ENCODE results near the gene ZNF385C.

The ZNF385C gene

DNA sequence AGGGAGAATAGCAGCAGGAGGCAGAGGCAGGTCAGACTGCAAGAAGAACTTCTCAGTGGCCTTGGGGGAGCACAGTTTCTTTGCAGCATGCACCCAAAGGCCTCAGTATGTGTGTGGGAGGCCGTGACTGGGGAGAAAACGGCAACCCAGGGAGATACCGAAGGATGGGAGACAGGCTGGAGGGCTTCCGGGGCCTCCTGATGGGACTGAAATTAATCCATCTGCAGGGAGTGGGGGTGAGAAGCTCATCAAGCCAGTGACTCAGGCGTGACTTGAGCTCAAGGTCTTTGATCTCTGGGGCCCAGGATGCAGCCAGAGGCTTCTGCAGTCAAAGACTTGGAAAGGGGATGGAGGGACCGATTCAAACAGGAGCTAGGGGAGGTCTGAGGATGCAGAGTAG, 42.8 kb downstream of the ZNF385C start:
- WGBS (ENCODE audit: extremely low coverage, insufficient coverage, low lambda C conversion rate) = no CpG with 5 or more reads among the region's 6 CpGs

GRCh38 chr17:42055027-42055426, 43.2 kb downstream of the ZNF385C start:
- no CpG with 5 or more reads among the region's 3 CpGs for WGBS (ENCODE audit: extremely low coverage, insufficient coverage, low lambda C conversion rate)
- peaks cover 2% of the 10 kb centered on the region for H3K4me1 ChIP-seq (ENCODE audit: control insufficient read depth, low read depth, low read length)

More for the DNA sequence above, 42.8 kb downstream of the ZNF385C start:
- Histone ChIP-seq H2BK120ac (ENCODE audit: low read depth, low read length) (no peak overlapping the region), H2AK5ac (ENCODE audit: low read length) (no peak overlapping the region), H3K79me2 (ENCODE audit: control insufficient read depth, insufficient read depth, low read length) (no peaks in the 10 kb centered on the region), H3K4me1 (ENCODE audit: control insufficient read depth, low read depth, low read length) (peaks cover 2% of the 10 kb centered on the region), H2BK5ac (ENCODE audit: low read length) (no peak overlapping the region), H3K23ac (ENCODE audit: low read length) (no peak overlapping the region), H3K79me1 (ENCODE audit: low read length) (no peaks in the 10 kb centered on the region), H3K4ac (ENCODE audit: low read depth, low read length) (no peak overlapping the region), H3K27ac (ENCODE audit: low read depth, low read length) (no peak overlapping the region), H3K18ac (ENCODE audit: low read length) (no peak overlapping the region), H3K36me3 (ENCODE audit: control insufficient read depth, insufficient read depth, low read length) (no peaks in the 10 kb centered on the region), H3K56ac (ENCODE audit: low read length) (no peak overlapping the region), H3K27me3 (ENCODE audit: insufficient read depth, low read length, poor library complexity) (no peaks in the 10 kb centered on the region), H4K8ac (ENCODE audit: low read depth, low read length) (no peak overlapping the region), H3K4me3 (ENCODE audit: low read length) (no peak overlapping the region), H3K4me2 (ENCODE audit: low read length) (no peak overlapping the region), H2BK15ac (replicated peaks; ENCODE audit: low read depth) (no peak overlapping the region), H4K5ac (ENCODE audit: low read length) (no peak overlapping the region), H3K9ac (ENCODE audit: low read length) (no peak overlapping the region)
- no peak for DNase-seq

GRCh38 chr17:42053731-42054500, 44.4 kb downstream of the ZNF385C start:
- Histone ChIP-seq H4K5ac (ENCODE audit: low read length) (no peak overlapping the region), H3K4me2 (ENCODE audit: low read length) (no peak overlapping the region), H2AK5ac (ENCODE audit: low read length) (no peak overlapping the region), H2BK15ac (replicated peaks; ENCODE audit: low read depth) (no peak overlapping the region), H3K27me3 (ENCODE audit: insufficient read depth, low read length, poor library complexity) (no peaks in the 10 kb centered on the region), H3K36me3 (ENCODE audit: control insufficient read depth, insufficient read depth, low read length) (no peaks in the 10 kb centered on the region), H3K4me3 (ENCODE audit: low read length) (no peak overlapping the region), H3K56ac (ENCODE audit: low read length) (no peak overlapping the region), H3K9ac (ENCODE audit: low read length) (no peak overlapping the region), H3K4me1 (ENCODE audit: control insufficient read depth, low read depth, low read length) (peaks cover 2% of the 10 kb centered on the region), H3K79me1 (ENCODE audit: low read length) (no peaks in the 10 kb centered on the region), H3K18ac (ENCODE audit: low read length) (no peak overlapping the region), H2BK120ac (ENCODE audit: low read depth, low read length) (no peak overlapping the region), H4K8ac (ENCODE audit: low read depth, low read length) (no peak overlapping the region), H3K4ac (ENCODE audit: low read depth, low read length) (no peak overlapping the region), H3K27ac (ENCODE audit: low read depth, low read length) (no peak overlapping the region), H2BK5ac (ENCODE audit: low read length) (no peak overlapping the region), H3K23ac (ENCODE audit: low read length) (no peak overlapping the region), H3K79me2 (ENCODE audit: control insufficient read depth, insufficient read depth, low read length) (no peaks in the 10 kb centered on the region)
- DNase-seq = no peak
- no CpG with 5 or more reads among the region's 12 CpGs for WGBS (ENCODE audit: extremely low coverage, insufficient coverage, low lambda C conversion rate)

More at GRCh38 chr17:42055027-42055426, 43.2 kb downstream of the ZNF385C start:
- no peak overlapping the region for H4K5ac ChIP-seq (ENCODE audit: low read length)
- no peak for DNase-seq
- no peak overlapping the region for H3K4me3 ChIP-seq (ENCODE audit: low read length)
- H2BK120ac ChIP-seq (ENCODE audit: low read depth, low read length) = no peak overlapping the region
- no peak overlapping the region for H3K4me2 ChIP-seq (ENCODE audit: low read length)
- H3K79me1 ChIP-seq (ENCODE audit: low read length) = no peaks in the 10 kb centered on the region
- H3K23ac ChIP-seq (ENCODE audit: low read length) = no peak overlapping the region
- H3K4ac ChIP-seq (ENCODE audit: low read depth, low read length) = no peak overlapping the region
- no peaks in the 10 kb centered on the region for H3K36me3 ChIP-seq (ENCODE audit: control insufficient read depth, insufficient read depth, low read length)
- H4K8ac ChIP-seq (ENCODE audit: low read depth, low read length) = no peak overlapping the region
- H3K9ac ChIP-seq (ENCODE audit: low read length) = no peak overlapping the region
- no peak overlapping the region for H2BK5ac ChIP-seq (ENCODE audit: low read length)
- H3K79me2 ChIP-seq (ENCODE audit: control insufficient read depth, insufficient read depth, low read length) = no peaks in the 10 kb centered on the region
- no peak overlapping the region for H3K56ac ChIP-seq (ENCODE audit: low read length)
- no peak overlapping the region for H3K18ac ChIP-seq (ENCODE audit: low read length)
- H2BK15ac ChIP-seq (replicated peaks; ENCODE audit: low read depth) = no peak overlapping the region
- no peak overlapping the region for H3K27ac ChIP-seq (ENCODE audit: low read depth, low read length)
- no peak overlapping the region for H2AK5ac ChIP-seq (ENCODE audit: low read length)
- H3K27me3 ChIP-seq (ENCODE audit: insufficient read depth, low read length, poor library complexity) = no peaks in the 10 kb centered on the region

DNA sequence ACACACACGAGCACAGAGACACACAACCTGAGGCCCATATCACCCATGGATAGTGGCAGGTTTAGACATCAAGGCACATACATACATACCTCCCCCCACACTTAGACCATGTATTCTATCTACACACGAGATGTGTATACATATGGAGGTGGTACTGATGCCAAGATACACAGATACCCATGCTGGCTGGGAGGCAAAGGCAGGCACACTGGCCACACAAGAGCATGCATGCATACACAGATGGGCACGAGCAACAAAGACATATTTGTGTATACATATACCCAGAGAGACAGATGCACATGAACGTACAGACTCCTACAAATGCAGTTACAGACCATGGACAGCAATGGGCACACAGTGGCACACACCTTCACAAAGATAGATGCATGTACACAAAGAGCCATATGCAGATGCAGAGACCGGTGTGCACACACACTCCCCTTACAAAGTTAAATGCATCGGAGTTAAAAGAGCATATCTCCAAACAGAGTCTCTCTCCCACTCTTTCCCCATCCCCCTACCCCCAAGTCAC, 45.9 kb downstream of the ZNF385C start:
- no peaks in the 10 kb centered on the region for H3K79me1 ChIP-seq (ENCODE audit: low read length)
- H3K27ac ChIP-seq (ENCODE audit: low read depth, low read length) = no peak overlapping the region
- H3K9ac ChIP-seq (ENCODE audit: low read length) = no peak overlapping the region
- H3K18ac ChIP-seq (ENCODE audit: low read length) = no peak overlapping the region
- no peak overlapping the region for H3K4me3 ChIP-seq (ENCODE audit: low read length)
- H3K36me3 ChIP-seq (ENCODE audit: control insufficient read depth, insufficient read depth, low read length) = no peaks in the 10 kb centered on the region
- H3K4me2 ChIP-seq (ENCODE audit: low read length) = no peak overlapping the region
- H3K4me1 ChIP-seq (ENCODE audit: control insufficient read depth, low read depth, low read length) = peaks cover 2% of the 10 kb centered on the region
- no peak overlapping the region for H2BK5ac ChIP-seq (ENCODE audit: low read length)
- no peaks in the 10 kb centered on the region for H3K79me2 ChIP-seq (ENCODE audit: control insufficient read depth, insufficient read depth, low read length)
- H4K5ac ChIP-seq (ENCODE audit: low read length) = no peak overlapping the region
- H2AK5ac ChIP-seq (ENCODE audit: low read length) = no peak overlapping the region
- no CpG with 5 or more reads among the region's 6 CpGs for WGBS (ENCODE audit: extremely low coverage, insufficient coverage, low lambda C conversion rate)
- no peak overlapping the region for H4K8ac ChIP-seq (ENCODE audit: low read depth, low read length)
- DNase-seq = no peak
- no peak overlapping the region for H3K56ac ChIP-seq (ENCODE audit: low read length)
- H2BK15ac ChIP-seq (replicated peaks; ENCODE audit: low read depth) = no peak overlapping the region
- H2BK120ac ChIP-seq (ENCODE audit: low read depth, low read length) = no peak overlapping the region
- H3K23ac ChIP-seq (ENCODE audit: low read length) = no peak overlapping the region
- no peaks in the 10 kb centered on the region for H3K27me3 ChIP-seq (ENCODE audit: insufficient read depth, low read length, poor library complexity)
- no peak overlapping the region for H3K4ac ChIP-seq (ENCODE audit: low read depth, low read length)

DNA sequence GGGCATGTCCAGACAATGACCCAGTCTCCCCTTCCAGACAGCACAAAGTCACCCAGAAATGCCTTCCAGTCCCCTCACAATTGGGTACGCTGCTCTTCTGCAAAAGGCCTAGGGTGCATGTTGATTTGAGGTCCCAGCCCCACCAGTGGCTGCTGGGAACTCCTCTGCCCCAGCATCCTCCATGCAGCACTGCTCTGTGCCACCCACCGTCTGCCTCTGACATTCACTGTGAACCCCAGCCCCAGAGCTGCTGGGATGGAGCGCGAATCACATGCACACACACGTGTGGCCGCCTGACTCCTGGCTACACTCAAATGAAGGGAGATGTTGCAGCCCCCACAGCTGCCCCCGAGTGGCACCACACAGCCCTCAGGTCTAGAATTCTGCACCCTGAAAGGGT, 46.6 kb downstream of the ZNF385C start:
- Histone ChIP-seq H3K56ac (ENCODE audit: low read length) (no peak overlapping the region), H3K36me3 (ENCODE audit: control insufficient read depth, insufficient read depth, low read length) (no peaks in the 10 kb centered on the region), H3K4me2 (ENCODE audit: low read length) (no peak overlapping the region), H3K27me3 (ENCODE audit: insufficient read depth, low read length, poor library complexity) (no peaks in the 10 kb centered on the region), H4K5ac (ENCODE audit: low read length) (no peak overlapping the region), H3K79me2 (ENCODE audit: control insufficient read depth, insufficient read depth, low read length) (no peaks in the 10 kb centered on the region), H3K4ac (ENCODE audit: low read depth, low read length) (no peak overlapping the region), H3K27ac (ENCODE audit: low read depth, low read length) (no peak overlapping the region), H3K79me1 (ENCODE audit: low read length) (no peaks in the 10 kb centered on the region), H3K23ac (ENCODE audit: low read length) (no peak overlapping the region), H3K4me3 (ENCODE audit: low read length) (no peak overlapping the region), H4K8ac (ENCODE audit: low read depth, low read length) (no peak overlapping the region), H3K4me1 (ENCODE audit: control insufficient read depth, low read depth, low read length) (peaks cover 2% of the 10 kb centered on the region), H3K18ac (ENCODE audit: low read length) (no peak overlapping the region), H2BK15ac (replicated peaks; ENCODE audit: low read depth) (no peak overlapping the region), H2BK5ac (ENCODE audit: low read length) (no peak overlapping the region), H2AK5ac (ENCODE audit: low read length) (no peak overlapping the region), H3K9ac (ENCODE audit: low read length) (no peak overlapping the region), H2BK120ac (ENCODE audit: low read depth, low read length) (no peak overlapping the region)
- DNase-seq = no peak
- no CpG with 5 or more reads among the region's 7 CpGs for WGBS (ENCODE audit: extremely low coverage, insufficient coverage, low lambda C conversion rate)

Data from mesendoderm (in vitro differentiated cells).